ENCODE results near the gene INSYN1.

DNA sequence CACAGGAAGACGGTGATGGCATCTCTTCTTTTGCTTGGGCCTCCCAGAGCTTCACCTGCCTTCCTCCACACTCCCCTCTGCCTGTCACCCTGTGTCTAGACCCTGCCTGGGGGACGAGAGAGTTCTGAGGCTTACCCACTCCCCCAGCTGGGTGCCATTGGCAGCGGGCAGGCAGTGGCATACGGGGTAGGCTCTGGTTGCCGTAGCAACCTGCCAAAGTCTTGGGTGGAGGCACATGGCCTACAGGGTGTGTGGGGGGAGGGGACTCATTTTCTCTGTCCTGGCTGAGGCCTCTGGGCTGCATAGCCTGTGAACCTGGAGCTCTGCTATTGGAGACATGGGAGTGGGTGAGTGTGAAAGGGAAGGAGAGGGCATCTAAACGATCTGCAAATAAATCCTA is 4.4 kb downstream of the INSYN1 start:
- no peak for TF ChIP-seq POLR2A (IDR thresholded peaks at IDR 0.05; ENCODE audit: low read depth, low read length)
- TF ChIP-seq POLR2AphosphoS5 (IDR thresholded peaks at IDR 0.05; ENCODE audit: low read depth, low read length), result no peak
